Left hindlimb (tissue), 1 donor: ENCODE results near the gene PGAP6.

ENCODE experiments used
- DNase-seq: peaks from one replicate; pipeline ENCODE4 v3.0.0-alpha.2; 2018

PGAP6 gene

DNA sequence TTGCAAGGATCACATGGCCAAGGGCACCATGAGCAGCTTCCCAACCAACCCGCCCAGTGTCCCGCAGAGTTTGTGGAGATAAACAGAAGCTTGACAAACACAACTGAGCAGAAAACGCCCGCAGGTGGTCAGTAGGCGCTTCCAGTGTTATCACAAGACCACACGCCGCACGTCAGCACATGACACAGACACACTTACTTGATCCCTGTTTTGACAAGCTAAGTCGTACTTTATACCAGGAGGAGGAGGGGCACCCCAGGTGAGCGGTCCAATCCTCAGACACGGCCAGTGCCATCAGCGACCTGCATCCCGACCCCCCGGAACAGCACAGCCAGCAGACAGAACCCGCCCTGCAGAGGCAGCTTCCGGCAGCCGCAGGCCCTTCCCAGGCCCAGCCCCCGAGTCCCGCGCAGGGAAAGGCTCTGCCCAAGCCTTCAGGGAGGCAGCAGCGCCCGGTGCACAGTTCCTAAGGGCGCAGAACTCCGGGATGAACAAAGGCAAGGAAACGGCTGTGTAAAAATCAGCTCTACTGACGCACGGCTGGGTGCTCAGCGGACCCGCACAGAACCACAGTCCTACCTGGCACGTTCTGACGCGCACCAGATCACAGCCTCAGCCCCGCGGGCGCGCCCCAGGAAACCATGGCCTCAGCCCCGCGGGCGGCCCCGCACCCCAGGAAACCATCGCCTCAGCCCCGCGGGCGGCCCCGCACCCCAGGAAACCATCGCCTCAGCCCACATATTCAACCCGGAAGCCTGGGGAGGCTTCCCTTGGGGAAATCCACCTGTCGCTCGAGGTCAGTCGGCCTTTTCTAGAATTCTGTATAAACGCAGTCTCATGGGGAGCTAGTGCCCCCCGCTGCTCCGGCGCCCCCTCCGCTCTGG is 57.1 kb downstream of the PGAP6 start:
- peak; percentile 21 for DNase-seq

DNA sequence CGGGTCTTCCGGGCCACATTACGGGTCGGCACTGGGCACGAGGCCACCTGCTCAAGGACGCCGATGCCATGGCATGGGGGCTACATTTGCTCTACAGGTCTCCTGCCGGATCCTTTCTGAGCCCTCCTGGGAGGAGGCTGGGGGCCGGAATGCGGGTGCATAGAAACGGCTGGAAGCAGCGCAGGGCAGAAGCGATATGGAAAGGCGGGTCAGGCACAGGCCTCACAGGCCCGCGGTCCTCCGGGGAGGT is 57.7 kb downstream of the PGAP6 start:
- peak; percentile 25 for DNase-seq

DNA sequence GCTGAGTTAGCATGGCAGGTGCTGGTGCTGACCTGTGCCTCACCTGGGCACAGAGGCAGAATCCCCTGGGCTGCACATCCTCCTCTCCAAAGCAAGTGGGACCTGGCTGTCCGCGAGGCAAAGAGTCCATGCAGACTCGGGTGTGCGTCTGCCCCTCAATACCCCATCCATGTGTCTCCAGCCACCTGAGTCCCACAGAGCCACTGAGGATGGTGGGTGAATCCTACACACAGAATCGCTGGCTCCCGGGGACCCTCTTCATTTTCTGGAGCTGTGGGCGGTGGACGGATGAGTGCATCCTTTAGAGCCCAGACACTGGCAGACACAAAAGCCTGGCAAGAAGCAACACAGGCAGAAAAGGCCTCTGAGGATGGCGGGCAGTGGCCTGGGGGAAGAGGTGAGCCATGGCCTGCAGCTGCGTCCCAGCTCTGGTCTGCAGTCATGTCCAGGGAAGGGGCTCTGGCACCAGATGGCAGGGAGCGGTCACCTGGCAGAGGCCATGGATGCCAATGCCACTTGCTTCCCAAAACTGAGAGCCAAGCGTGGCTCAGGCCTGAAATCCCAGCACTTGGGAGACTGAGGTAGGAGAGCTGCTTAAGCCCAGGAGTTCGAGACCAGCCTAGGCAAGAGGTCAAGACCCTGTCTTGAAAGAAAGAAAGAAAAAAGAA is 59.2 kb downstream of the PGAP6 start:
- peak; percentile 25 for DNase-seq

DNA sequence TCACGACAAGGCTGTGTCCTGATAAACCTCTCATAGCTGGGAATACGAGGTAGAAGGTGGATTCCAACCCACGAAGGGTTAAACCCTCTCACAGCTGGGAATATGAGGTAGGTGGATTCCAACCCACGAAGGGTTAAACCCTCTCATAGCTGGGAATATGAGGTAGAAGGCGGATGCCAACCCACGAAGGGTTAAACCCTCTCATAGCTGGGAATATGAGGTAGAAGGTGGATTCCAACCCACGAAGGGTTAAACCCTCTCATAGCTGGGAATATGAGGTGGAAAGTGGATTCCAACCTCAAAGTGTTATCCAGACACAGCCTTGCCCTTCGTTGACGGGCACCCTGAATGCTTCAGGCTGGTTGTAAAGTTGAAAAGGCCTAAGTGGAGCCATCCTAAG is 60.2 kb downstream of the PGAP6 start:
- DNase-seq: peak; percentile 17
